NK-92 (cell line): ENCODE measurements around the gene ABCC5.

Experiments
- DNase-seq: peaks from one replicate; lab custom pipeline; 2025; ENCODE audit not compliant: unreplicated experiment; lab: John Stamatoyannopoulos, UW

Gene ABCC5

DNA sequence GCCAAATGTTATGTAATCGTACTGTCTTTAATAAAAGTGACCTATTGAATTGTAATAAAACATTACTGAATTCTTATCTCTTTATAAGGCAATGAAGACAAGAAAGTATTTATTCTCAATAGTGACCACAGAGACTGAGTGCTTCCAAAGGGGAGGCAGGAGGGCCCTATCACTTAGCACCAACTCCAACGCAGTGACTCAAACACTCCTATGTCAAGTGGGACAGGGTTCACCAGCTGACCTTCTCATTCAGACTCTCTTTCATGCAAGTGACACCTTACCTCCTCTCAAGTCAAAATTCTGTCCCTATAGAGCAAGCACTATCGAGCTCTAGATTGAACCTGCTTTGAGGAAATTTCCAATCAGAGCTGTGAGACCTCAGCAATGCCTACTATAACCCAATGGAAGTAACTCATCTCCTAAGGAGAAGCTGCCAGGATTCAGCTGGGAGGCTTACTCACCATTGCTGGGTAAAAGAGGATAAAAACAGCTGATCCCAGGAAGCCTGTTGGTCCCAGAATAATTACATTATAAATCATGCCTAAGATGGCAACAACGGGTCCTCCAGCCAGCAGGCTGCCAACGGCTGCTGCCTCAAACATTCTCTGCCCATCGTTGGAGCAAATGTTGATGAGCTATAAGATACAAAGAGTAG, 35.6 kb downstream of the ABCC5 start:
- no peak for DNase-seq

DNA sequence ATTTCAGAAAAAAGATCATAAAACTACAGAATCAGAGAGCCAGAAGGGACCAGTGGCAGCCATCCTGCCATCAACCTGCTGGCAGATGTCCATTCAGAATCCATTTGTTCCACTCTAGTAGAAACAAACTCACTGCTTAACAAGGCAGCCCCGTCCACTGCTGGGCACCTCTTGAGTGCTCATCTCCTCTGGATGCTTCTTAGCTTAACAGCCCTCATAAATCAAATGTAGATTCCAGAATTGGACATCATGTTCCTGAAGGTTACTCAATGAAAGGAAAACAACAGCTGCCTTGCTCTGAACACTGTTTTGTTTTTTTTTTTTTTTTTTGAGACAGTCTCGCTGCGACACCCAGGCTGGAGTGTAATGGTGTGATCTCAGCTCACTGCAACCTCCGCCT, 37.3 kb downstream of the ABCC5 start:
- DNase-seq: no peak

DNA sequence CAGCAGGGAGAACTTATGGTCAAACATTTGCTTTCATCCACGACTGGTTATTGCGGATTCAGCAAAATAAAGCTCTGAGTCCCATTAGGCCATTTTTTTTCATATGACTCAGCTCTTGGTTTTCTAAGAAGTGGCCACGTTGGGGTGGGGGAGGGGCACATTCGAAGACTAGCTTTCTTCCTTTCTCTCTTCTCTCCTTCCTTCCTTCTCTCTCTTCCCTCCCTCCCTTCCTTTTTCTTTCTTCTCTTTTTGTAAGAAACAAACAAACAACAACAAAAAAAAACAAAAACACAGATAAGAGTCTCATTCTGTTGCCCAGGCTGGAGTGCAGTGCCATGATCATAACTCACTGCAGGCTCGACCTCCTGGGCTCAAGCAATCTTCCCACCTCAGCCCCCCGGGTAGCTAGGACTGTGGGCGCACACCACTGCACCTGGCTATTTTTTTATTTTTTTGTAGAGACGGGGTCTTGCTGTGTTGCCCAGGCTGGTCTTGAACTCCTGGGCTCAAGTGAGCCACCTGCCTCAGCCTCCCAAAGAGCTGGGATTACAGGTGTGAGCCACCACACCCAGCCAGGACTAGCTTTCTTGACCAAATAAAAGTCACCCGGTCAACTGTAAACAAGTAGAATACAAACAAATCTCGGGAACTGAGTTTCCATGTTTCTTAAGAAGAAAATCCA, 41.6 kb downstream of the ABCC5 start:
- no peak for DNase-seq

GRCh38 chr3:183968666-183969245, 48.9 kb downstream of the ABCC5 start:
- no peak for DNase-seq

DNA sequence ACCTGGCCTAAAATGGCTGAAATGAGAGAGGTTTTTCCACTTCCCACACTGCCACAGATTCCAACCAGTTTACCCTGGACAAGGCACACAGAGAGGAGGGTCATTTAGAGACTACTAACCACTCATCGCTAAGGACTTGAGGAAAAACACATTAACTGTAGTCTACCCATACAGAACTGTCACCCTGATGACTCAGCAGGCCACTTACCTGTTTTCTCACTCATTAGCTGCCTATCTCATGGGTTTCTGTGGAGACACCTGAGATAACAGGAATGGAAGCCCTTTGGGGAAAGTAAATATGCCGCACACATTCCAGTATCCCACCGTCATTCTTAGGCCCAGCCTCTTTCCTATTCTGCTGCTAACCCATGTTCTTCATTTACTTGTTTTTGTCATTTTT, 50.0 kb downstream of the ABCC5 start:
- DNase-seq: no peak

DNA sequence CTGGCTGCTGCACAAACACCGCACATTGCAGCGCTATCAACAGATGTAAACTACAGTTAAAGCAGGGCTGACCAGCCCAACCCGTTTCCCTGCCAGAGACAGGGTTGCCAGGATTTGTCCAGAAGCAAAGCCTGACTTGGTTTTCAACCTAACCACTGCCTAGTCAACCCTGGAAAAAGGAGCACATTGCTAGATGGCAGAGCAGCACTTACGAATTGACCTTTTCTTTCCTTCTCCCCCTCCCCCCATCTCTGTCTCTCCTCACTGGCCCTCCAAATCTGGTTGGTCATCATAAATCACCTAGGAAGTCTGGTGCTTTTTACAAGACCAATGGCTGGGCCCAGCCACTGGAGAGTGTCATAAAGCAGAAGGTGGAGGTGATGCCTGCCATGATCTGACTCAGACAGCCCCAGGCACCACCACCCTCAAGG, 51.3 kb downstream of the ABCC5 start:
- no peak for DNase-seq

GRCh38 chr3:183962807-183963206, 54.9 kb downstream of the ABCC5 start:
- no peak for DNase-seq

GRCh38 chr3:183959214-183959613, 58.5 kb downstream of the ABCC5 start:
- no peak for DNase-seq

DNA sequence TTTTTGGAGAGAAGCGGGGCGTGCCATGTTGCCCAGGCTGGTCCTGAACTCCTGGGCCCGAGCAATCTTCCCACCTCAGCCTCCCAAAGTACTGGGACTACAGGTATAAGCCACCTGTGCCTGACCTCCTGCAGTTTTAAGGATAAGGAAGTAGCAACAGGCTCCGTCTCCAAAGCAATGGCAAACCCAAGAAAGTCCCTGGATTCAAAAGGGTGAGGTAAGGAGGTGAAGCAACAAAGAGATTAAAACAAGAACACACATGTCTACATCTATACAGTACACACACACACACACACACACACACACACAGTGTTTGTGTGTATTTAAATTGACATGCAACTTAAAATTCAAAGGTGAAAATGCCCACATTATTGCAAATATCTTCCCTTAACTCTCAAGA, 58.9 kb downstream of the ABCC5 start:
- DNase-seq: no peak

- DNase-seq: no peak
Observed at GRCh38 chr3:183958226-183958625, 59.5 kb downstream of the ABCC5 start.

GRCh38 chr3:183954875-183955274, 62.8 kb downstream of the ABCC5 start:
- no peak for DNase-seq

DNA sequence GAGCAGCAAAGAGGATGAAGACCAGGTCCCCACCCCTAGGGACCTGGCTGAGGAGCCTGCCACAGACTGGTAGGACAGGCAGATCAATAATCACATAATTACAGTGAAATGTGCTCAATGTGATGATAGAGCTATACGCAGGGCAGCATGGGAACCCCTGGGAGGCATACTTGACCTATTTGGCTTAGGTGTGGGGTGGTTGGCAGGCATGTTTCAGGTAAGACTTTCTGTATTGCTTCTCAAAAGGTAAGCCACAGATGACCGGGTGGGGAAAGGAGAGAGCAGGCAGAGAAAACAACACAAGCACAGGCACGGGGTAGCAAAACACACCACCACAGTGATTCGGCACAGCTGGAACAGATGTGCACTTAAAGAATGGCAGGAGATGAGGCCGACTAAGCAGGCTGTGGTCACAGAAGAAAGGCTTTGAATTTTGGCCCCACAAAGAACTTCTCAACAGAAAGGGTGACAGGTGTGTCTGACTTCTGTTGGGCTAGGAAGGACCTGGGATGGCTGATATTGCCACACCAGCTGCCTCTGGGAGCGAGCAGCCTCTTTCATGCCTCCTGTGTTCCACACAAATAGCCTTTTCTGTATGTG, 64.1 kb downstream of the ABCC5 start:
- DNase-seq: no peak

DNA sequence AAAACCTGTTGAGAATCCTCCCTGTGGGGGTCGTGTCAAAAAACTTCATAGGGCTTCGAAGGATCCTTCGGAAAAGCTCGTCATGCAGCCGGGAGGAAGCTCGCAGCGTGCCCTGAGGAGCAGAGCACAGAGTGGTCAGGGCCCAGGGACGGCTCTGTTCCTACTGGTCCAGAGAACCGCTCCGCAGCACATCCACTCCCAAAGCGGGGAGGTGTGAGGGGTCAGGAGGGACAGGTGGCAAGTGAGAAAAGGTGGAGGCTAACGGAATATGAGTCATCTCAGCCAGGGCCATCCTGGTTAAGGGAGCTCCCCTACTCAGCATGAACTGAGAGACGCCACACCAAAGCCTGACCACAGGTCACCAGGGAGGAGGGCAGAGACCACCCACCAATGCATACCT, 66.2 kb downstream of the ABCC5 start:
- no peak for DNase-seq

GRCh38 chr3:183949690-183950089, 68.0 kb downstream of the ABCC5 start:
- no peak for DNase-seq

- no peak for DNase-seq
Observed at GRCh38 chr3:183946037-183946436, 71.6 kb downstream of the ABCC5 start.

- DNase-seq: no peak
Observed at GRCh38 chr3:183944775-183945174, 72.9 kb downstream of the ABCC5 start.

DNA sequence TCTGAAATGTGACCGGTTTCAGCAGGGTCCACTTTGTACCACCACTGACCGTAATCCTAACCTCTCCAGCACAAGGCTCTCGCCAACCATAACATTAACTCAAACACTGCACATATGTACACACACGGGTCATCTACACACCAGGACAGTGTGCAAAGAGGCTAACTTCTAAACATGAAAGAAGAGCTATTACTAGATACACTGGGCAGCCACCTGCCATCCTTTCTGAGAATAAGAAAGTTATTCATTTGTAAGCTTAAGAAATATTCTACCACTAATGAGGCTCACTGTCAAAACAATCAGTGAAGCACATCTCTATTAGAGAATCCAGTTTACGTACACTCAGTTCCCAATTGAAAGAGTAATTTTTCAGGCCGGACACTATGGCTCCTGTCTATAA, 73.9 kb downstream of the ABCC5 start:
- no peak for DNase-seq

DNA sequence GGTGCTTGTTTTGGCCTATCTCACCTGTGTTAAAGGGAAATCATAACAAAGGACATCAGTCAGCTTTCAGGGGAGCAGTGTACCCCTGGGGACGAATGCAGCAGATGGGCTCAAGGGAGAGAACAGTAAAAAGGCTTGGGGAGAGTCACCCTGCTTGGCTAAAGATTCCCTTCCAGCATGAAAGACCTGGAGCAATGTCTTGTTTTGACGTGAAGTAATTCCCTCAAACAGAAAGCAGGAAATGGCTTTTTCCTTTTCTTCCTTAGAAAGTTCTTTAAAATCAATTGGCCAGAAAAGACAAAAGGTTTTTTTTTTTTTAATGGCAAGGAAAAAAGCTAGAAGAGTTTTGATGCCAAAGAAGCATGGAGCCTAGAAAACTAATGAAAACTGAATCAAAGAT, 76.5 kb downstream of the ABCC5 start:
- no peak for DNase-seq

GRCh38 chr3:183937601-183938286, 79.9 kb downstream of the ABCC5 start:
- no peak for DNase-seq

DNA sequence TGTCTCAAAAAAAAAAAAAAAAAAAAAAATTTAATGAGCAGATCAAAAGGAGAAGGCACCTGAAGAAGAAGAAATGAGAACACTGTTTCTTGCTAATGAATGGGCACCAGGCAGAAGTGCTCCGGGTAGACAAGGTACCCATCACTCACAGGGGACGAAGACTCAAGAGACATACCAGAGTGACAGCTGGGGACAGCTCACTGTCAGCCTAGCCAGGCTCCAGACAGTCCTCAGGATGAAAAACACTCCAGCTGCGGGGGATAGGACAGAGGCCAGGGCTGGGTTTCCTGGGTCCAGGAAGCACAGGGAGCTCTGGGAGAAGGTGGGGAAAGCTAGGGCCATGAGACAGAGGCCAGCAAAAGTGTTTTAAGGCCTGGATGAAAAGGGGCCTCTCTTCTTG, 84.5 kb downstream of the ABCC5 start:
- DNase-seq: no peak

- DNase-seq: no peak
Observed at GRCh38 chr3:183931881-183932280, 85.8 kb downstream of the ABCC5 start.

DNA sequence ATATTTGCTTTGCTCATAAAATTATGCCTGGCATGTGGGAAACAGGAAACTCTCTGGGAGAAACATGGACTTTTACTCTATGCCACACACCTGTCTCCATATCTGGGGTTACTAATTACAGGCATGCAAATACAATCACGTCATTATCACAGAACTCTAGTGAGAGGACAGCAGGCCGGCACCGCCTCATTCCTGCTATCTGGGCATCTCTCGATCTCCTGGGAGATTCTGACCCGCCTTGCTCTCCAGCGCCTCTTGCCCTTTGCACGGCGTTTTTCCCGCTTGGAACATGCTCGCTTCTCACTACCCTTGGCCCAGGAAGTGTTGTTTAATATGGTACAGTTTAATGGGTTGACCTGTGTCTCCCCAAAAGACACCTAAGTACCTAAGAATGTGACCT, 87.6 kb downstream of the ABCC5 start:
- DNase-seq: no peak
